OCI-LY7 (cell line): ENCODE measurements around the gene RLN3. TPM values are rescaled to one million over a fixed set of nuclear protein-coding genes. Genes with fewer than 3 reads are reported as not detected.
"Not testable (repeated sequence)": the region's sequence is repeated elsewhere in the genome, so short reads cannot be mapped to it uniquely, and the experiment has no call there.

Source experiments
- BruUV-seq: library from RNA; stranded (reverse); fragments of 400-500 nt; replicated peaks from 2 replicates; lab custom pipeline; 2021; lab: Mats Ljungman, UMichigan
- CTCF ChIA-PET: fragments of 300-600 bp; sonication (Branson Sonifier 250); formaldehyde crosslinking; loops from one replicate; lab custom pipeline; 2022; ENCODE audit warnings: antibody characterized with exemption; ENCODE audit not compliant: unreplicated experiment; lab: Charles Lee
- POLR2A ChIA-PET: fragments of 300-600 bp; sonication (Branson Sonifier 250); formaldehyde crosslinking; loops from one replicate; lab custom pipeline; 2022; ENCODE audit warnings: antibody characterized with exemption; lab: Charles Lee
- DNase-seq: peaks from one replicate; pipeline ENCODE4 v3.0.0-alpha.2; 2015; ENCODE audit warnings: low spot score
- H2AFZ ChIP-seq: fragments of 200-600 bp; sonication (generic), shearing (Covaris generic); 2 replicates; pipeline ENCODE4 v1.6.1; 2014; ENCODE audit warnings: mild to moderate bottlenecking, antibody characterized with exemption, low read length, moderate library complexity
- H3K27ac ChIP-seq: fragments of 200-600 bp; sonication (generic); 2 replicates; pipeline ENCODE4 v1.5.1; 2014; ENCODE audit warnings: mixed run types, low read depth, mild to moderate bottlenecking, moderate library complexity, low read length, inconsistent platforms; ENCODE audit not compliant: poor library complexity, severe bottlenecking
- H3K36me3 ChIP-seq: fragments of 200-600 bp; sonication (generic); 2 replicates; pipeline ENCODE4 v1.6.1; 2014; ENCODE audit warnings: mild to moderate bottlenecking, antibody characterized with exemption, low read length, moderate library complexity, mixed read lengths; ENCODE audit not compliant: insufficient read depth
- H3K4me1 ChIP-seq: fragments of 200-600 bp; sonication (generic); 2 replicates; pipeline ENCODE4 v1.5.1; 2014; ENCODE audit warnings: mild to moderate bottlenecking, low read length; ENCODE audit not compliant: insufficient read depth, poor library complexity, severe bottlenecking
- H3K4me2 ChIP-seq: fragments of 200-600 bp; sonication (generic); 2 replicates; pipeline ENCODE4 v1.6.1; 2014; ENCODE audit warnings: mild to moderate bottlenecking, low read length
- H3K4me3 ChIP-seq: fragments of 200-600 bp; sonication (generic); 2 replicates; pipeline ENCODE4 v1.5.1; 2014; ENCODE audit warnings: mild to moderate bottlenecking, low read depth, low read length; ENCODE audit not compliant: poor library complexity, severe bottlenecking
- H3K79me2 ChIP-seq: fragments of 200-600 bp; sonication (generic); 2 replicates; pipeline ENCODE4 v1.6.1; 2016; ENCODE audit warnings: low read depth, mild to moderate bottlenecking, low read length, moderate library complexity, mixed read lengths; ENCODE audit not compliant: insufficient read depth
- H3K9me2 ChIP-seq: fragments of 200-600 bp; sonication (generic); 2 replicates; pipeline ENCODE4 v1.6.1; 2016; ENCODE audit warnings: mild to moderate bottlenecking, low read length, mixed read lengths; ENCODE audit not compliant: insufficient read depth
- H3K9me3 ChIP-seq: fragments of 200-600 bp; sonication (generic); 2 replicates; pipeline ENCODE4 v1.6.1; 2014; ENCODE audit warnings: mild to moderate bottlenecking, mixed run types, low read length, mixed read lengths
- H4K20me1 ChIP-seq: fragments of 200-600 bp; sonication (generic); 2 replicates; pipeline ENCODE4 v1.6.1; 2014; ENCODE audit warnings: mild to moderate bottlenecking, antibody characterized with exemption, low read length, moderate library complexity, mixed read lengths; ENCODE audit not compliant: insufficient read depth
- CTCF ChIP-seq: fragments of 200-600 bp; sonication (generic); conservative IDR thresholded peaks from 2 replicates; pipeline ENCODE4 v1.5.1; 2014; ENCODE audit warnings: mild to moderate bottlenecking, antibody characterized with exemption, low read length, moderate library complexity, mixed read lengths
- EZH2phosphoT487 ChIP-seq: fragments of 200-600 bp; sonication (generic); IDR thresholded peaks from 2 replicates; pipeline ENCODE4 v1.6.1; 2018; ENCODE audit warnings: low read depth, borderline replicate concordance, mild to moderate bottlenecking, mixed run types, antibody characterized with exemption, low read length, moderate library complexity, mixed read lengths
- intact Hi-C: fragments of 100-400 bp; cut with micrococcal nuclease; formaldehyde crosslinking; loops from one replicate; pipeline ENCODE4 v1.10.0; 2022; ENCODE audit not compliant: unreplicated experiment
- total RNA-seq, 2 experiments: library from RNA; depleted of rRNA in 1 of 2; stranded (reverse); fragments of >200 nt in 1 of 2; shearing (Covaris generic) in 1 of 2; gene quantifications; 2 replicates each; pipeline ENCODE4 v1.2.3, GENCODE V29; 2014 to 2022

The RLN3 gene
- total RNA-seq, 2 experiments from 2014 or later: not detected

- Histone ChIP-seq H3K9me3 (no peaks in the 10 kb centered on the region), H4K20me1 (no peaks in the 10 kb centered on the region), H2AFZ (no peak overlapping the region), H3K9me2 (no peaks in the 10 kb centered on the region), H3K4me1 (peaks cover 20% of the 10 kb centered on the region), H3K27ac (no peak overlapping the region), H3K4me3 (no peak overlapping the region), H3K4me2 (no peak overlapping the region), H3K79me2 (no peaks in the 10 kb centered on the region), H3K36me3 (no peaks in the 10 kb centered on the region)
- no TSS peak for BruUV-seq
- TF ChIP-seq EZH2phosphoT487 (no peak), CTCF (no peak)
- intact Hi-C loops: no loop called here
- ChIA-PET CTCF (no interaction called here), POLR2A (interaction anchor here (0.6 kb wide), 1 partner anchor 13 kb away, joined by 3 read pairs; no protein-coding TSS in a partner anchor)
- DNase-seq: no peak
Measured at GRCh38 chr19:14012378-14012915, 15.5 kb upstream of the RLN3 start.

DNA sequence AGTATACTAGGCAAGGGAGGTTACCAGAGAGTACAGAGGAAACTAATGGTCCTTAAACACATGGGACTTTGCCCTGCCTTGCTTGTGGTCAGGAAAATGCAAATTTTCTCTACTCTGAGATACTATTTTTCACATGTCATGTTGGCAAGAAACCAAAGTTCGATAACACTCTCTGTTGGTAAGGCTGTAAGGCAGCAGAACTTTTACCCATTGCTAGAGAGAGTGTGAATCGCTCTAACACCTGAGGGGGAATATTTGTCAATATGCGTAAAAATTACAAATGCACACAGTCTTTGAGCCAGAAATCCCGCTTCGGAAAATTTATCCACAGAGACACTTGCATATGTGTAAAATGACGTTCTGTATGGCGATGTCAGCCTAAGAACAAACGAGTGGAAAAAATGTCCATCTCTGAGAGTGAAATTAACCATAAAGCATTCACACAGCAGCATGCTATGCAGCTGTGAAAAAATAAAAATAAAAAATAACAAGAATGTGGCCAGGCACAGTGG lies 12.4 kb upstream of the RLN3 start:
- no peak for TF ChIP-seq EZH2phosphoT487
- peak overlapping the region; percentile 76 for H3K4me2 ChIP-seq
- no peaks in the 10 kb centered on the region for H3K36me3 ChIP-seq
- no TSS peak for BruUV-seq
- H3K9me3 ChIP-seq: no peaks in the 10 kb centered on the region
- no peaks in the 10 kb centered on the region for H4K20me1 ChIP-seq
- ChIA-PET CTCF (interaction anchor here (0.6 kb wide), 1 partner anchor 28 kb away, joined by 3 read pairs; no protein-coding TSS in a partner anchor), POLR2A (interaction anchor here (0.7 kb wide), 6 partner anchors 12 to 1380 kb away, joined by 3 to 5 read pairs (median 3); no protein-coding TSS in a partner anchor)
- H3K27ac ChIP-seq: peak overlapping the region; percentile 69
- DNase-seq: peak; percentile 64
- H3K4me1 ChIP-seq: peaks cover 43% of the 10 kb centered on the region
- H3K9me2 ChIP-seq: no peaks in the 10 kb centered on the region
- H3K4me3 ChIP-seq: peak overlapping the region; percentile 48
- peak overlapping the region; percentile 66; the same call in 1 of the 2 replicates for H2AFZ ChIP-seq
- intact Hi-C loops: no loop called here
- H3K79me2 ChIP-seq: no peaks in the 10 kb centered on the region

DNA sequence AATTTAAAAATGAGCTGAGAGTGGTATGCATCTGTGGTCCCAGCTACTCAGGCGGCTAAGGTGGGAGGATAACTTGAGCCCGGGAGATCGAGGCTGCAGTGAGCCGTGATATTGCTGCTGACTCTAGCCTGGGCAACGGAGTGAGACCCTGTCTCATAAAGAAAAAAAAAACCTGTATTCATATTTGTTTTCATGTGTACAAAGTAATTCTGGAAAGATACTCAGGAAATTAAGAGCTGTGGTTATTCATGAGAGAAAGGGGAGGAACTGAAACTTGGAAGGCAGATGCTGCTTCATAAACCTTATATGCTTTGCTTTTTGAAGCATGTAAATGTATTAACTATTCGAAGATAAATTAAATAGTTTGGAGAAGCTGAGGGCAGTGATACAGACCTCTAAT lies 8.8 kb upstream of the RLN3 start:
- TF ChIP-seq CTCF: no peak
- no peak for TF ChIP-seq EZH2phosphoT487
- Histone ChIP-seq H3K4me1 (peaks cover 46% of the 10 kb centered on the region), H3K27ac (peak overlapping the region; percentile 66), H3K36me3 (no peaks in the 10 kb centered on the region), H3K4me3 (peak overlapping the region; percentile 36), H3K9me2 (no peaks in the 10 kb centered on the region), H3K79me2 (no peaks in the 10 kb centered on the region), H2AFZ (0 out of 2 replicates have a peak overlapping the region, but pooled peaks have one; percentile 20), H4K20me1 (no peaks in the 10 kb centered on the region), H3K9me3 (no peaks in the 10 kb centered on the region), H3K4me2 (peak overlapping the region; percentile 62)
- ChIA-PET CTCF (interaction anchor here (1.1 kb wide), 1 partner anchor 16 kb away, joined by 3 read pairs; no protein-coding TSS in a partner anchor), POLR2A (interaction anchor here (0.7 to 1.5 kb wide), 5 partner anchors 12 to 244 kb away, joined by 3 to 7 read pairs (median 3); partner anchors contain the start of gene IL27RA)
- no TSS peak for BruUV-seq
- intact Hi-C loops: no loop called here
- peak; percentile 74 for DNase-seq

DNA sequence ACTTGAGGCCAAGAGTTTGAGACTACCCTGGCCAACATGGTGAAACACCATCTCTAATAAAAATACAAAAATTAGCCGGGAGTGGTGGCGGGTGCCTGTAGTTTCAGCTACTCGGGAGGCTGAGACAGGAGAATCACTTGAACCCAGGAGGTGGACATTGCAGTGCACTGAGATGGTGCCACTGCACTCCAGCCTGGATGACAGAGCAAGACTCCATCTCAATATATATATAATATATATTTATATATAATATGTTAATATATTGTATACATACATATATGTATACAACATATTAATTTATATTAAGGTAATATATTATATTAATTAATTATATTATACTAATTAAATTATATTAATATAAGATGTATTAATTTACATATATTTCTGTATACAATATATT lies 8.2 kb upstream of the RLN3 start:
- H3K36me3 ChIP-seq, H3K9me2 ChIP-seq, BruUV-seq, CTCF ChIA-PET, H3K9me3 ChIP-seq, H3K4me3 ChIP-seq, intact Hi-C loops, H3K4me2 ChIP-seq, H2AFZ ChIP-seq, DNase-seq, H3K79me2 ChIP-seq, H4K20me1 ChIP-seq: not testable (repeated sequence)
- POLR2A ChIA-PET: interaction anchor here (1.2 to 1.5 kb wide), 3 partner anchors 12 to 39 kb away, joined by 3 to 5 read pairs (median 3); partner anchors contain the start of gene IL27RA
- Histone ChIP-seq H3K4me1 (peaks cover 41% of the 10 kb centered on the region), H3K27ac (peak overlapping the region; percentile 31)
